Muscle of leg (tissue), 11 donors: ENCODE measurements around the gene IQCE. TPM values are rescaled to one million over a fixed set of nuclear protein-coding genes. Genes with fewer than 3 reads are reported as not detected.

Experiments used
- DNase-seq: peaks from one replicate; pipeline ENCODE4 v3.0.0; 2013
- H3K27ac ChIP-seq: one replicate; pipeline ENCODE4 v1.5.1; 2013; ENCODE audit warnings: mild to moderate bottlenecking, low read length, control low read depth
- H3K27me3 ChIP-seq: one replicate; pipeline ENCODE4 v1.6.1; 2013; ENCODE audit warnings: low read length; ENCODE audit not compliant: control insufficient read depth, insufficient read depth
- H3K36me3 ChIP-seq: one replicate; pipeline ENCODE4 v1.6.1; 2013; ENCODE audit warnings: low read length; ENCODE audit not compliant: control insufficient read depth, insufficient read depth
- H3K4me1 ChIP-seq: one replicate; pipeline ENCODE4 v1.6.1; 2013; ENCODE audit warnings: low read length; ENCODE audit not compliant: control insufficient read depth, insufficient read depth
- H3K4me3 ChIP-seq: one replicate; pipeline ENCODE4 v1.5.1; 2013; ENCODE audit warnings: low read length, control low read depth
- H3K9me3 ChIP-seq: replicated peaks from 2 replicates; pipeline ENCODE4 v1.6.1; 2013; ENCODE audit warnings: low read depth, low read length; ENCODE audit not compliant: control insufficient read depth
- WGBS: methylation state at CpG from one replicate; pipeline ENCODE4 v1.1.5; 2013; ENCODE audit warnings: missing lambda C conversion rate; ENCODE audit not compliant: insufficient coverage; 5-methylcytosine and 5-hydroxymethylcytosine counted together
- polyA plus RNA-seq, 8 donors: library from polyadenylated mRNA; unstranded; fragments of 120-200 nt; gene quantifications; one replicate each; pipeline versions ENCODE4 v1.2.1 to v1.2.3, GENCODE V29; 2013; ENCODE audit warnings: inconsistent platforms in 1 of 8, low replicate concordance in 1 of 8; ENCODE audit not compliant: insufficient read length in 8 of 8, insufficient read depth in 1 of 8
- total RNA-seq: library from RNA; stranded (reverse); fragments of 120-200 nt; gene quantifications from one replicate; pipeline ENCODE4 v1.2.4, GENCODE V29; 2013

The IQCE gene
- total and polyA plus RNA-seq, 9 donors = 4.7 to 9.6 (median 7.1) TPM

DNA sequence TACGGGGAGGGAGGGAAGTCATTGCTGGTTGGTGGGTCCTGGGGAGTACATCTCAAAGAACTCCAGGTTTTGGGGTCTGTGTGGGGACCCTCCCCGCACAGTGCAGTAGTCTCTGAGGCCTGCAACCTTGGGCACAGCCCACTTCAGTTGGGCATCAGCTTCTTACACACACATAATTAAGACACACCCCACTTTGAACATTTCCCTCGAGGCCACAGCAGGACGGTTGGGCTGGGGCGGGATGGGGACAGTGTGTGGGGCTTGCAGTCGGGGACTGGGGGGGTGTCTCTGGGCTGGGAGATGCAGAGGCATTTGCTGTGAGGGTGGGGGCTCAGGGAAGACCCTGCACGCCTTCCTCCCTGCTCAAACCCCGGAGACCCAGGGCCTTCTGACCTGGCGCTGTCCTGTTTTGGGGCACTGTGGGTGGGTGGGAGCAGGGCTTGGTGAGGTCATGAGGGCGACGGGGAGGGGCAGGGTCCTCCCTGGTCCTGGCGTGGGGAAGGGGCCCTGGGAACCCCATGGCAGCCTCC lies 38.0 kb upstream of the IQCE start:
- WGBS = 0% methylated on average over 3 of the region's 12 CpGs
- peaks cover 85% of the 10 kb centered on the region for H3K4me1 ChIP-seq
- peaks cover 33% of the 10 kb centered on the region for H3K27me3 ChIP-seq

DNA sequence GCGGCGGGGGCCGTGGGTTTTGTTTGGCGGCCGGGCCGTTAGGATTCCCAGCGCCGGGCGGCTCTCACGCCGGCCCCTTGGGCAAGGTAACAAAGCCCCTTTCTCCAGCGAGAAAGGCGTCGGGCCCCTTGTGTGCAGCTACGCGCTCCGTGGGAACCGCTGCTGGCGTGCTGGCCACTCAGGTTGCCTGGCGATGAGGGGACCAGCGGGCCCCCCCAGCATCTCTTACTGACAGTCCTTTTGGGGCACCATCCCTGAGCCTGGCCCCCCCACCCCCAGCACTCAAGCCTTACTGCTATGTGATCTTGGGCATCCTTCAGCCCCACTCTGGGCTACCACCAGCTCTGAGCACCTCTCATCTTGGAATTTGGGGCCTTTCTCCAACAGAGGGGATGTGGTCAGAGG lies 37.4 kb upstream of the IQCE start:
- no peak for DNase-seq
- no peak overlapping the region for H3K27ac ChIP-seq
- H3K4me3 ChIP-seq = peak overlapping the region; percentile 65
- peaks cover 28% of the 10 kb centered on the region for H3K36me3 ChIP-seq
- H3K27me3 ChIP-seq = peaks cover 33% of the 10 kb centered on the region
- no peaks in the 10 kb centered on the region for H3K9me3 ChIP-seq
- peaks cover 82% of the 10 kb centered on the region for H3K4me1 ChIP-seq
- 14% methylated on average over 18 of the region's 21 CpGs for WGBS

More for the DNA sequence above, 38.0 kb upstream of the IQCE start:
- no peak for DNase-seq
- H3K27ac ChIP-seq = no peak overlapping the region
- H3K36me3 ChIP-seq = peaks cover 23% of the 10 kb centered on the region
- H3K4me3 ChIP-seq = peak overlapping the region; percentile 65
- no peaks in the 10 kb centered on the region for H3K9me3 ChIP-seq

GRCh38 chr7:2521952-2522591 lies 36.7 kb upstream of the IQCE start:
- DNase-seq = no peak
- H3K36me3 ChIP-seq = peaks cover 35% of the 10 kb centered on the region
- H3K27ac ChIP-seq = no peak overlapping the region
- peak overlapping the region; percentile 65 for H3K4me3 ChIP-seq
- H3K4me1 ChIP-seq = peaks cover 76% of the 10 kb centered on the region
- WGBS = 30% methylated on average over 11 of the region's 17 CpGs
- H3K27me3 ChIP-seq = peaks cover 33% of the 10 kb centered on the region
- H3K9me3 ChIP-seq = no peaks in the 10 kb centered on the region

- DNase-seq = no peak
- H3K36me3 ChIP-seq = peaks cover 41% of the 10 kb centered on the region
- H3K27me3 ChIP-seq = peaks cover 31% of the 10 kb centered on the region
- peak overlapping the region; percentile 65 for H3K4me3 ChIP-seq
- peak overlapping the region; percentile 35 for H3K27ac ChIP-seq
- WGBS = 38% methylated on average over 19 of the region's 19 CpGs
- peaks cover 73% of the 10 kb centered on the region for H3K4me1 ChIP-seq
- no peaks in the 10 kb centered on the region for H3K9me3 ChIP-seq
These were observed 35.9 kb upstream of the IQCE start for GRCh38 chr7:2522780-2523433.

DNA sequence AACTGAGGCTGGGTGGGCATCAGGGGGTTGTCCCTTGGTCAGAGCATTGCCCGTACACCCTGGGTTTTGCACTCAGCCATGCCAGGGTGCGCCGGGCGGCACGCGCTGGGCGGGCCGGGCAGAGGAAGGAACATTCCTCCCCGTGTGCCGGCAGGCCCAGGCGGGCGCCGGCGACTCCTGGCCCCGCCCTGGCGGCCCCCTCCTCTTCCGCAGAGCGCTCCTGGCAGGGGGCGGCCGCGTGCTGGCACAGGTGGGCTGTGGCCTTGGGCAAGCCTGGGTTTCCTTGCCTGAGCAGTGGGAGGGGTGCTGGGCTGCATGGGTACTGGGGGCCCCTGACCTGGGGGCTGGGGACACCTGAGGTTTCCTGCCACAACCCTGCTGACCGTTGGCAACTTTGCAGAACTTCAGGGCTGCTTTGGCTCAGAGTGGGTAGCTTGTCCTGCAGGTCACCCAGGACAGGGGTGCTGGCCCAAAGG lies 35.3 kb upstream of the IQCE start:
- peaks cover 31% of the 10 kb centered on the region for H3K27me3 ChIP-seq

DNA sequence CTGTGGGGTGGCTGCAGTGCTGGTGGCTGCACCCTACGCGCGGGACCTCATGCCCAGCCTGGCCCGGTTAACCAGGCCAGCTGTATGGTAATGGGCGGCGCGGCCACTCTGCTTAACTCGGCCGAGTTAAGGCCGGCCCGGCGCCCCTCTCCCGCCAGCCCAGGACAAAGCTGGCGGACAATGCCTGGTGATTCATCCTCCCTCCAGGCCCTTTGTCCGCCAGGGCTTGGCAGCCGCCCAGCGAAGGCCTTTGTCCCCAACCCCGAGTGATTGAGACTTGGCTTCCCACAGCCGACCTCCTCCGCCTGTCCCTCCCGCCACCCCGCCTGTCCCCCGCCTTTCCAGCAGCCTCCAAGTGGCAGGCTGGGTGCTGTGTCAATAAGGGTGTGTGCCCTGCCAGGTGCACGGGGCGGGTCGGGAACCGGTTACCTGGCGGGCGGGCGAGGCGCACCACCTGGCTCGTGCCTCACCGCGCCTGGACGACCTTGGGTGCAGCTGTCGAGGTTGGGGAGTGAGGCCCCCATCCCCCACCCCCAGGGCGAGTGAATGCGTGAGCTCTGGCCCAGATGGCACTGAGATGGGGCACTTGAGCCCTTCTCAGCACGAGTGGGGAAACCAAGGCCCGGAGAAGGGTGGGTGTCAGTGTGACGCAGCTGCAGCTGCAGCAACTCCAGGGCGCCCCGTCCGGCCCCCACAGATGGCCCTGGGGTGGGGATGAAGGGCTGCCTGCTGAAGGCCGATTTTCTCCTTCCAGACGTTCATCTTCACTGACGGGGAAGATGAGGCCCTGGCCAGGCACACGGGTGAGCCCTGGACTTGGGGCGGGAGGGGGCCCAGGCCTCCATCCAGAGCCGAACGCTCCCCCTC lies 34.6 kb upstream of the IQCE start:
- H3K4me1 ChIP-seq = peaks cover 74% of the 10 kb centered on the region
- peaks cover 53% of the 10 kb centered on the region for H3K36me3 ChIP-seq
- peak overlapping the region; percentile 59 for H3K27ac ChIP-seq
- 30% methylated on average over 26 of the region's 51 CpGs for WGBS
- H3K4me3 ChIP-seq = peak overlapping the region; percentile 19
- peaks cover 28% of the 10 kb centered on the region for H3K27me3 ChIP-seq
- DNase-seq = peak; percentile 83
- H3K9me3 ChIP-seq = no peaks in the 10 kb centered on the region

More for the DNA sequence above, 35.3 kb upstream of the IQCE start:
- H3K4me1 ChIP-seq = peaks cover 72% of the 10 kb centered on the region
- H3K36me3 ChIP-seq = peaks cover 46% of the 10 kb centered on the region
- peak overlapping the region; percentile 59 for H3K27ac ChIP-seq
- 20% methylated on average over 18 of the region's 22 CpGs for WGBS
- H3K9me3 ChIP-seq = no peaks in the 10 kb centered on the region
- no peak for DNase-seq
- peak overlapping the region; percentile 65 for H3K4me3 ChIP-seq

DNA sequence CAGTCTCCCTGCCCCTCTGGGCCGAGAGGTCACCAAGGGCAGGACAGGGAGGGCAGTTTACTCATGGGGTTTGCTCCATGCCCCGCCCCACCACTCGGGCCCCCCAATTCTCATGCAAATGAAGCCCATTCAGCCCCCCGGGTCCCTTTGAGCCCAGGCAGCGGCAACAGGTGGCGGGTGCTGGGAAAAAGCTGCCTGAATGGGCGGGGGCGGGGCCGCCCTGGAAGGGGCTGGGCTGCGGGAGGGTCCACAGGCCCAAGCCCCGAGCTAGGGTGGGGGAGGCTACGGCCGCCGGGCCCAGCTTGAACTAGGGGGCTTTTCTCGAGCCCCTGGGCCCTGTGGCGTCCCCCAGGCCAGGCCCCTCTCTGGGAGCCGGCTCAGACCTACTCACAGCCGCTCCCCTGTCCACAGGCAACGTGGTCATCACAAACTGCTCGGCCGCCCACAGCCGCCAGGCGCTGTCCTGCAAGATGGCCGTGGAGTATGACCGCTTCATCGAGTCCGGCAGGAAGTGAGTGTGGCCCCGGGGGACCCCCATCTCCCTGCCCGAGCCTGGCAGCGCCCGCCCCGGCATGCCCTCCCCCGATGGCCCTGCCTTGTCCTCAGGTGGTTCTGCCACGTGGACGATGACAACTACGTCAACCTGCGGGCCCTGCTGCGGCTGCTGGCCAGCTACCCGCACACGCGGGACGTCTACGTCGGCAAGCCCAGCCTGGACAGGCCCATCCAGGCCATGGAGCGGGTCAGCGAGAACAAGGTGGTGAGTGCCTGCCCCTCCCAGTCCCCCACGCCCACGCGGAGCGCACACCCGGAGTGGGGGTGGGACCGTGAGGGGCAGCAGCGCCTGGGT lies 33.7 kb upstream of the IQCE start:
- Histone ChIP-seq H3K9me3 (no peaks in the 10 kb centered on the region), H3K27me3 (peaks cover 28% of the 10 kb centered on the region), H3K36me3 (peaks cover 54% of the 10 kb centered on the region), H3K27ac (no peak overlapping the region), H3K4me1 (peaks cover 82% of the 10 kb centered on the region), H3K4me3 (no peak overlapping the region)
- WGBS = 77% methylated on average over 41 of the region's 53 CpGs
- no peak for DNase-seq

GRCh38 chr7:2525658-2526630 lies 32.8 kb upstream of the IQCE start:
- 74% methylated on average over 30 of the region's 36 CpGs for WGBS
- Histone ChIP-seq H3K4me1 (peaks cover 83% of the 10 kb centered on the region), H3K36me3 (peaks cover 58% of the 10 kb centered on the region), H3K27me3 (peaks cover 19% of the 10 kb centered on the region), H3K4me3 (no peak overlapping the region), H3K9me3 (no peaks in the 10 kb centered on the region), H3K27ac (no peak overlapping the region)
- no peak for DNase-seq
